T-helper 2 cell treated with Interferon-gamma antibody and Interleukin-4, amounts not matched to agents 100 ng/mL and 5 ng/mL, for 36 hours (primary cell): ENCODE results near the gene TM4SF4. TPM values are rescaled to one million over a fixed set of nuclear protein-coding genes. Genes with fewer than 3 reads are reported as not detected.

Experiments used
- intact Hi-C: fragments of 100-400 bp; cut with micrococcal nuclease; formaldehyde crosslinking; loops from one replicate; pipeline ENCODE4 v1.15.1; 2023
- total RNA-seq: library from RNA; stranded (reverse); gene quantifications from 2 replicates; pipeline ENCODE4 v1.2.3, GENCODE V29; 2022

The TM4SF4 gene
- total RNA-seq, 1 donor from 2014 or later, result not detected

DNA sequence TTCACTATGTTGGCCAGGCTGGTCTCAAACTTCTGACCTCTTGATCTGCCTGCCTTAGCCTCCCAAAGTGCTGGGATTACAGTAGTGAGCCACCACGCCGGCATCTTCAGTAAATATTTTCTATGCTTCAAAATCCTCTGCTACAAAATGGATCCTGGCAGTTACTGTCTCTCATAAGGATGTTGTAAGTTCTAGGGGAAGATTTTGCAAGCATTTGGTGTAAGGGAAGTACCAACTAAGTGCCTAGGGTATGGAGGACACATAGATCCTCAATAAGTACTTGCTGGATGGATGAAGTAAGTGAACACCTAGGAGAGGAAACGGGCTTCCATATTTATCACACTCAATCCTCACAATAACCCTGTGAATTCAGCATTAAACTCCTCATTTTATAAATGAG lies 6.6 kb downstream of the TM4SF4 start:
- intact Hi-C loops, result loop anchor here (5.0 to 10.0 kb wide), 2 partner anchors 129 to 356 kb away; partner anchors contain the start of gene HPS3

- intact Hi-C loops, result loop anchor here (5.0 to 10.0 kb wide), 2 partner anchors 129 to 357 kb away; partner anchors contain the start of gene HPS3
These were observed 7.0 kb downstream of the TM4SF4 start for GRCh38 chr3:149481491-149481890.

DNA sequence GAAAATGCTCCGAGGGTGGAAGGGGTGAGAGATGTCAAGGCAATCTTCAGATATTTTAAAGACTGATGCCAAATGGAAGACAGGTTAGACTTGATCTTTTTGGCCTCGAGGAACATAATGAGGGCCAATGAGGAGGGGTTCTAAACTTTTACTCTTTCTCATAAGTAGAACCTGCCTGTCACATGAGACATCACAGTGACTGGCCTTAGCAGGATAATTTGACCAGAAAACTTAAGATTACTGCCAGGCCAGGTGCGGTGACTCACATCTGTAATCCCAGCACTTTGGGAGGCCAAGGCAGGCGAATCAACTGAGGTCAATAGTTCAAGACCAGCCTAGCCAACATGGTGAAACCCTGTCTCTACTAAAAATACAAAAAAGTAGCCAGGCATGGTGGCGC lies 12.2 kb downstream of the TM4SF4 start:
- intact Hi-C loops, result loop anchor here (10.0 kb wide), 1 partner anchor 362 kb away; the partner anchor contains the start of gene HPS3

DNA sequence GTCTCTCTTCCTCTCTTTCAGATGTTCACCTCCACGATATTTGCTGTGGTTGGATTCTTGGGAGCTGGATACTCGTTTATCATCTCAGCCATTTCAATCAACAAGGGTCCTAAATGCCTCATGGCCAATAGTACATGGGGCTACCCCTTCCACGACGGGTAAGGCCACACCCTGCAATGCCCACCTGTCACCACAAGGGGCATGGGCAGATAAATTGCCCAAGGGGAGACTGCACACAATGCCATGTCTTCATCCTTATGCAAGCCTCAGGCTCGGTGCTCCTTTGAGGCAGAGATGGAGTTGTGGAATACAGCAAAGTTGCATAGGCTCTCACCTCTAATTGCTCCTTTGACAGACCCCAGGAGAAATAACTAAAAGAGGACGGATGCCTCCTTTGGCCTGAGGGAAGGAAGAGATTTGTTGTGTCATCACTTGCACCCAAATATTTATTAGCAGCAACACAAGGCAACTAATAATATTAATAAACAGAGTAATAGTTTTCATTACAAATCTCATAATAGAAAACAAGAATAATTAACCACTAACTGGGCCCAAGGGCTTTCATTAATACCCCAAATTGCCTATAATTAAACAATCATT lies 13.2 kb downstream of the TM4SF4 start:
- intact Hi-C loops, result loop anchor here (10.0 kb wide), 1 partner anchor 363 kb away; the partner anchor contains the start of gene HPS3

DNA sequence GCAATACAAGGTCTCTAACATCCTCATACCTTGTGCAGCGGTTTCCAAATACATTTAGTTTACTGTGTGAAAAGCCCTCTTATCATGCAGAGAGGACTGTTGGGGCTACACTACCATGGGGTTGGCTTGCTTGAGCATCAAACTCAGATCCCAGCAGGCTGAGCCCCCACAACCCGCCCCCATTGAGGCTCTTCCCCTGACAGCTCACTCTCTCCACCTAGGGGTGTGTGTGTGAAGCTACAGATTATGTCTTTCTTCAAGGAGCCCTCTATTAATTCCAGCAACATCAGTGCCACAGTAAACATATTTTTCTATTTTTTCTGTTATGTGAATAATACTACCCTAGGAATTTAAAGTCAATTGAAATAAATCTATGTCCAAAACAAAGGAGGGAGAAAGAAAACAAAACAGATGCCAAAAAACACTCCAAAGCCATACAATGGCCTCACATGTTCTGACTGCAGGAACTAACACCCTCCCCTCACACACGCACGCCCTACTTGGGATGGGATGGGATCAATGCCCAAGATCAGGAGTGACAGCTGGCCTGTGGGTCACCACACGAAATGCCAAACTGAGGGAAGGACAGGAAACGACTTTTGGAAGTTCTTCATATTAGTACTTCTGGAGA lies 14.7 kb downstream of the TM4SF4 start:
- intact Hi-C loops, result loop anchor here (10.0 kb wide), 1 partner anchor 364 kb away; the partner anchor contains the start of gene HPS3

GRCh38 chr3:149490260-149490971 lies 15.9 kb downstream of the TM4SF4 start:
- intact Hi-C loops, result no loop called here

GRCh38 chr3:149493315-149494021 lies 19.0 kb downstream of the TM4SF4 start:
- intact Hi-C loops, result loop anchor here (1.0 kb wide), 2 partner anchors 278 to 315 kb away; no protein-coding TSS in a partner anchor

- intact Hi-C loops, result loop anchor here (1.0 kb wide), 2 partner anchors 277 to 314 kb away; no protein-coding TSS in a partner anchor
These were observed 19.7 kb downstream of the TM4SF4 start for GRCh38 chr3:149494022-149494758.

DNA sequence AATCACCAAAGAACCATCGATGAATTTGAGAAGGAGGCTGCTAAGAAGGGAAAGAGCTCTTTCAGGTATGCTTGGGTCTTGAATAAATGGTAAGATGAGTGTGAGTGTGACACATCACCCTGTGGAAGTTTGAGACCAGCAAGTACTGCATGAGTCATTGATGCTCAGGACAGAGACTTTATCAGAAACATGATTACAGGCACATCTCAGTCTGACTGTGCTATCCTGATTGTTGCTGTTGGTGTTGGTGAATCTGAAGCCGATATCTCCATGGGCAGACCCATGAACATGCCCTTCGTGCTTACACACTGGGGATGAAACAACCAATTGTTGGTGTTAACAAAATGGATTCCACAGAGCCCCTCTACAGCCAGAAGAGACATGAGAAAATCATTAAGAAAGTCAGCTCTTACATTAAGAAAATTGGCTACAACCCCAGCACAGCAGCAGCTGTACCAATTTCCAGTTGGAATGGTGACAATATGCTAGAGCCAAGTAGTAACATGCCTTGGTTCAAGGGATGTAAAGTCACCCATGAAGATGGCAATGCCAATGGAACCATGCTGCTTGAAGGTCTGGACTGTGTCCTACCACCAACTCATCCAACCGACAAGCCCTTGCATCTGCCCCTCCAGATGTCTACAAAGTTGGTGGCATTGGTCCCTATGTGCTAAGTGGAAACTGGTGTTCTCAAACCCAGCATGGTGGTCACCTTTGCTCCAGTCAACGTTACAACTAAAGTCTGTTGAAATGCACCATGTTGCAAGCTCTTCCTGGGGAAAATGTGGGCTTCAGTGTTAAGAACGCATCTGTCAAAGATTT lies 20.5 kb downstream of the TM4SF4 start:
- intact Hi-C loops, result loop anchor here (1.0 kb wide), 2 partner anchors 276 to 313 kb away; no protein-coding TSS in a partner anchor

- intact Hi-C loops, result no loop called here
These were observed 21.2 kb downstream of the TM4SF4 start for GRCh38 chr3:149495581-149496125.

DNA sequence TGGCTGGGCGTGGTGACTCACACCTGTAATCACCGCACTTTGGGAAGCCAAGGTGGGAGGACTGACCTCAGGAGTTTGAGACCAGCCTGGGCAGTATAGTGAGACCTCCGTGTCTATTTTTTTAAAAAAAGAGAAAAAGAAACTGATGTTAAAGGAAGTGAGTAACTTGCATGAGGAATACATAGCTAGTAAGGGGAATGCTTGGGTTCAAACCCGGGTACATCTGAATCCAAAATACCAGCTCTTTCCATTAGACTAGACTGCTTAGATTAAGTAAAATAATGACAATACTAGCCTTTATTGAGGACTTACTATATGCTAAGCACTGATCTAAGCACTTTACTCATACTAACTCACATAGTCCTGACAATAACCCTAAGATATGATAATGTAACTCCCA lies 22.4 kb downstream of the TM4SF4 start:
- intact Hi-C loops, result no loop called here

DNA sequence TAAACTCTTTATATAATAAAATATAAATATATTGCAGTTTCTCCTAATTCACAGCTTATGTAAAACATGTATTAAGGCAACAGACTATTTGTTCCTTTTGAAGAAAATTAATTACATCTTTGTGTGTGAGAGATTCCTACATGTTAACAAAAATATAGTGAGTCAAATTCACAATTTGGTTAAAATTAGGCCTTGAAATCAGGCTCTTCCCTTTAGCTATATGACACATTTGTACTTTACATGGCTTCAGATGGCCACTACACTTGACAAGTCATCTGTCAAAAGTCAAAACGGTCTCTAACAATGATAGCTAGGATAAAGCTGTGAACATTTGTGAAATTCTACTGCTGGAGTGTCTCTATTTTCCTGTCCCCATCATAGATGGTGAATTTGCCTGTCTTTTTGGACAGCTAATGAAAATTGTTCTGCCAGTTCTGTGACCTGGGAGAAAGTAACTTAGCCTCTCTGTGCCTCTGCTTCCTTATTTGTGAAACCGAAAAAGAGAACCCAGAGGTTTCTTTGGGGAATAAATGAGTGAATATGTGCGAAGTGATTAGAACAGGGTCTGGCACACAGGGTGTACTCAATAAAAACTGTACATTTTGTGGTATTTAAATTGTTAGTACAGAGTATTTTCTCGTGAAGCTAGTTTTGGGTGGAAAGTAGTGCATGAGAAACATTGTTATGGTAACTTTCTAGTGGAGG lies 23.6 kb downstream of the TM4SF4 start:
- intact Hi-C loops, result no loop called here

- intact Hi-C loops, result no loop called here
These were observed 27.0 kb downstream of the TM4SF4 start for GRCh38 chr3:149501524-149501923.

GRCh38 chr3:149502438-149502837 lies 27.9 kb downstream of the TM4SF4 start:
- intact Hi-C loops, result no loop called here

DNA sequence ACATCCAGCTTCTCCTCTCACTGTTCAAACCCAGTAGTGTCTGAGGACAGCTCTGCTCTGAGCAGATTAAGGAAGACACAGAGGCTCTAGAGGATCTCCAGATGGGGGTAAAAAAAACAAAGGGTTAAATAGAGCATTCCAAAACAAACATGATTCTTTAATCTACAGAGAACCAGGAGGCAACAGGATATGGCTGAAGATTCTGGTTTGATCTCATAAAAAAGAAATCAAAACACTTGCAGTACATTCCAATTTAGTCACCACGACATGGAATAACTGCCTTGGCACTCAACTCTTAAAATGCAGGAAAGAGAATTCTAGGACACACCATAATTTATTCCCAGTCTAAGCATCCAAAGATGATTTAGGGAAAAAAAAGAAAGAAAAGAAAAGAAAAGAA lies 32.0 kb downstream of the TM4SF4 start:
- intact Hi-C loops, result no loop called here

GRCh38 chr3:149506965-149507364 lies 32.5 kb downstream of the TM4SF4 start:
- intact Hi-C loops, result no loop called here

- intact Hi-C loops, result no loop called here
These were observed 33.2 kb downstream of the TM4SF4 start for GRCh38 chr3:149507491-149508324.

GRCh38 chr3:149509526-149509925 lies 35.0 kb downstream of the TM4SF4 start:
- intact Hi-C loops, result no loop called here
